GM18511 (cell line): ENCODE results near the gene MAPK7.

ENCODE experiments used
- ATAC-seq: cut with Tn5 transposase; IDR thresholded peaks from one replicate; pipeline ENCODE4 v1.9.1; 2021; ENCODE audit warnings: mild to moderate bottlenecking, moderate library complexity; ENCODE audit not compliant: unreplicated experiment

The MAPK7 gene

DNA sequence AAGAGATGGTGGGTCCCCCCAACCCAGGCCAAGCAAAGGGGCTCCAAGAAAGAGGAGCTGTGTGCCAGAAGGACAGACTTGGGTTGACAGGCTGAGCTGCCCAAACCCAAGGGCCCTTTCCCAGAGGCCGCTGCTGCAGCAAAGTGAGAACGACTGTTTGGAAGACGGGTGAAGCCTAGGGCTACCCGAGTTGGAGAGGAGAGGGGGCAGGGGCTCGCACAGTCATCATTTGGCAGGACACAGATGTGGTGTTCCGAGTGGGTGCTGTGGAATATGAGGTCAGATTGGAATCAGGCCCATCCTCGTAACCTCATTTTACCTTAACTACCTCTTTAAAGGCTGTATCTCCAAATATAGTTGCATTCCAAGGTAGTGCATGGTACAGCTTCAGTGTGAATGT, 14.0 kb downstream of the MAPK7 start:
- ATAC-seq, result no peak

DNA sequence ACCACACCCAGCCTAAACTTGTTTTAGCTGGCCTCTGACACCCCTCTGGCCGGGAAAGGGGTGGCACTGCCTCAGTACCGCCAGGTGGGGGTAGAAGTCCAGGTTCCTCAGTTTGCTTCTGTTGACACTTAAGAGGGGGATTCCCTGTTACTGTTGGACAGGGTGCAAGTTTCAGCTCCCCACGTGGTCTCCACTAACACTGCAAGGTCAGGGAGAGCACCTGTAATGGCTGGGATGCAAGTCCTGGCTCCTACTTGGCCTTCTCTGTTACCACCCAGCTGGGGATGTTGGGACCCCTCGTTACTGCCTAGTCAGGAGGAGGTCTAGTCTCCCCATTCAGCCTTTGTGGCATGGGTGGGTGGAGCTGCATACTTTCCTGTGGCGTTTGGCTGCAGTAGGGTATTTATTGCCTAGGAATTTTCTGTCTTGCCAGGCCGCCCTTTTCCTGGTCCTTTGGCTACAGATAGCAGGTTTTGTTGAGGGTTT, 19.3 kb downstream of the MAPK7 start:
- no peak for ATAC-seq

- ATAC-seq, result no peak
Observed at GRCh38 chr17:19398301-19399181, 20.2 kb downstream of the MAPK7 start.

DNA sequence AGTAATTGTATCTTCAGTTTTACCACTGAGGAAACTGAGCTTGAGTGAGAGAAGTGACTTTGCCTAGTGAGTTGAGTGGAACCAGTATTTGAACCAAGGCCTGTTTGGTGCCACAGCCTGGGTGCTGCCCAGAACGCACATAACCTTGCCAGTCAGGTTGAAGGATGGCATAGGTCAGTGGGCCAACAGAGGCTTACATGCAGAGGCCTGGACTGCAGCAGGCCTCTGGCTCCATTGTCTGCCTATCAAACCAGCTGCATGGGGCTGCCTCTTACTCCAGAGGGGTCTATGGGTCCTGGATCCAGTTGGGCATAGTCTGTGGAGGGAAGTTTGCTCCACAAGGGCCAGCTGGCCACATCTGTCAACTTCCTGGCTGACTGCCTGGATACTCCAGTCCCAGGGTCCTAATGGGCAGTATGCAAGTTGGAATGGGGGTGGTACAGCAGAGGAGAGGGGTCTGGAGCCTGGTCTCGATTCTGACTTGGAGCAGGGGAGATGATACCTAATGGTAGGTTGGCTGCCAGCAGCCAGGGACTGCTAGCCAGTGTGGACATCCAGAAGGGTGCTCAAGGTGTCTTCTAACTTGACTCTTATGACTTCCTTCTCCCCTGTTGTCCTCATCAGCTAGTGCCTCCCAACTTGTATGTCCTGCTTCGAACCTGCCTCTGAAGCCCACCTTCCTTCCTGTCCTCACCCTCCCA, 21.6 kb downstream of the MAPK7 start:
- no peak for ATAC-seq

GRCh38 chr17:19401321-19402010, 23.2 kb downstream of the MAPK7 start:
- no peak for ATAC-seq

GRCh38 chr17:19402171-19402570, 23.9 kb downstream of the MAPK7 start:
- no peak for ATAC-seq

- ATAC-seq, result no peak
Observed at GRCh38 chr17:19403021-19403420, 24.7 kb downstream of the MAPK7 start.

DNA sequence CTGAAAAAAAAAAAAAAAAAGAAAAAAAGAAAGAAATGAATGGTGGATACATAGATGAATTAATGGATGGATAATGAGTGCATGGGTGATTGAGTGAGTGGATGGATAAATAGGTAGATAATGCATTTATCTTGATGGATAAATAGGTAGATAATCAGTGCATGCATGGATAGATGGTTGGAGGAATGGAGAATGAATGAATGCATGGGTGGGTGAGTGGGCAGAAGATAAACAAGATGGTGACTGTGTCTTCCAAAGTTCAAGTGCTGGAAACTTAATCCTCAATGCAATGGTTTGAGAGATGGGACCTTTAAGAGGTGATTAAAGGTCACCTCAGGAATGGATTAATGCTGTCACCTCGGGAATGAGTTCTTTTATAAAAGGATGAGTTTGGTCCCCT, 26.0 kb downstream of the MAPK7 start:
- no peak for ATAC-seq

DNA sequence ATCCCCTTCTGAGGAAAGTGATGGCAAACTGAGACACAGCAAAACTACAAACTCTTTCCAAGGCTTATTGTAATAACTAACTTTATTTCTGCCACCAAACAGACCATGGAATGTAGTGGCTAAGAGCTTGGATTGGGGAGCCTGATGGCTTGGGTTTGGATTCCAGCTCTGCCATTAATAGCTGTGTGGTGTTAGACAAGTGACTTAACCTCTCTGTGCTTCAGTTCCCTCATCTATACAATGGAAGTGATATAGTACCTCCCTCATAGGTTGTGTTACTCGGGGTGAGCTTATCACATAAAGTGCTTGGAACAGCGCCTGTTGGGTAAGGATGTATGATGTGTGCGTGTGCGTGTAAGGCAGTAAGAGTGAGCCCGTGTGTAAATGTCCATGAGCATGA, 26.8 kb downstream of the MAPK7 start:
- ATAC-seq, result no peak

DNA sequence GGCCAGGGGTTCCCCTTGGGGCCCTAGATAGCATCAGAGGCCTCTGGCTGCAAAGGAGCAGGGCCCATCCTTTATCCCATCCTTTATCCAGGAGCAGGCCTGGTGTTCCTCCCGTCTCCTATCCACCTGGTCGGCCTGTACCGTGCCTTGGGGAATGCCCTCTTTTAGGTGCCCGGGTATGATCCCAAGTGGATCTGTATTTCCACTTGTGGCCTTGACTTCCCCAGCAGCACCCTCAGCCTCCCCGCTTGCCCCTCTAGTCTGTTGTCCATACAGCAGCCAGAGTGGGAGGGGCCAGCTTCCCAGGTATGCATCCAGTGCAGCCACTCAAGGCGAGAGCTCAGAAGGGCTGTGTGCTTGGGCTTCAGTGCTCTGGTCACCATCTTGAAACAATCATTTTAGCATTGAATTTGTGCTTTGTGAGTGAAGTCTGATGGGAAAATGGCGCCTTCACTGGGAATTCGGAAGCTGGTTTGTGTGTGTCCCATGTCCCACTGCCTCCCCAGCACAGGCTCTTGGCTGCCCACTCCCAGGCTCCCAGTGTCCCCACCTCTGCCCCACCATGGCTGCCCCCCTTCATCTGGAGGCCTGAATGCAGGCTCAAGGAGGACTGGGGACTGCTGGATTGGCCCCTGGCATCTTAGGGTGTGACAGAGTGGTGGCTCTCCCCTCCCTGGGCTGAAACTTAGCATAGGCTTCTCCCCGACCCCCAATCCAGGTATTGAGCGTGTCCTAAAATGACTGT, 29.5 kb downstream of the MAPK7 start:
- ATAC-seq, result no peak

DNA sequence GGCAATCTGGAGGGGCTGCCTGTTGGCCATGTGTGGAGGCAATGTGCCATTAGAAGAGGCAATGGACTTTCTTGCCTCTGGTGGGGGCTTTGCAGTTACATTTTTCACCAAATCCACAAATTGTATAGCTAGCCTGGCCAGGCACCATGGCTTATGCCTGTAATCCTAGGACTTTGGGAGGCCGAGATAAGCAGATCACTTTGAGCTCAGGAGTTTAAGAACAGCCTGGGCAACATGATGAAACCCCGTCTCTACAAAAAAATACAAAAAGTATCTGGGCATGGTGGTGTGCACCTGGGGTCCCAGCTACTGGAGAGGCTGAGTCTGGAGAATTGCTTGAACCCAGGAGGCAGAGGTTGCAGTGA, 30.0 kb downstream of the MAPK7 start:
- no peak for ATAC-seq

DNA sequence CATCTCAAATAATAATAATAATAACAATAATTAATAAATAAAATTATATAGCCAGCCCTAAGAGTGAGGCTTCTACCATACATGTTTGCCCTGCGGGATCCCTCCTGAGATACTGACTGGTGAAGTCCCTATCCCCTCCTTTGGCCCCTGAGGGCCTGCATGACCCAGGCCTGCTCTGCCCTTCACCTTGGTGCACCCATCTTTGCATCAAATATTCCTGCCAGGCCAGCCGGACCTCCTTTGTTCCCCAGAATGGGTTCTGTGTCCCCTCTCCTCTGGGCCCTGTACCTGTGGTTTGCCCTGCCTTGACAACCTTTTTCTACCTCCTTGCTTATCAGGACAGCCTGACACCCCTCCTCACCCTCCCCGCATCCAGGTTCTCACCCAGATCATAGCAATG, 30.8 kb downstream of the MAPK7 start:
- ATAC-seq, result no peak

GRCh38 chr17:19409509-19409908, 31.2 kb downstream of the MAPK7 start:
- no peak for ATAC-seq

GRCh38 chr17:19410091-19410490, 31.8 kb downstream of the MAPK7 start:
- ATAC-seq, result no peak

DNA sequence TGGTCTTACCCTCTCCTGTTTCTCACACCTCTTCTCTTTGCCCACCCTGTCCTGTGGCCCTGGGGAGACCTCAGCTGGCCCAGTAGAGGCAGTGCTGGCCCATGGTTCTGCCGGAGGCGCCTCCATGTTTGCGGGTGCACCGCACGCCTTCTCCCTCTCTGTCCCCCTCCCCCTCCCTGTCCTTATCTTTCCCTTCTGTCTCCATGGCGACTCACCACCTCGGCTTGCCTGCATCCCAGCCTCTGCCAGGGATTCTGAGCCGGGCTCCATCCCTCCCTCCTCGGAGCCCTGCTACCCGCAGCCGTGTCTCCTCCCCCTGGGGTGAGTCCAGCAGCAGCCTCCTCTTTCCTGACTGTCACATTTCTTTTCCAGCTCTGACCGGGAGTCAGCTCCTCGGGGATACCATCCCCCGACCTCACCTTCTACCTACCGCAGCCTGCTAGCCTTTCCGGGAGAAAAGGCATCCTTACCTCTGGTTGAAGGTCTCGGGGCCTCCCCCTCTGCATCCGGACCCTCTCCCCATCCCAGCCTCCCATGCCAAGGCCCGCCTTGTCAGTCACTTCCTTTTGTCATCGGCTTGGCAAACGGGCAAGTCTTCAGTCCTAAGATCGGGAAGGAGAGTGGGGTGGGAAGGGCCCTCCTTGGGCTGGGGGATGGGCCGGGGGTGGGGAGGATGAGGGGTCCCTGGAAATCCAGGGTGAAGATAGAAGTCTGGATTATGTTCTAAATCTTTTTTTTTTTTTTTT, 32.8 kb downstream of the MAPK7 start, which contains the start of gene RNF112:
RNF112 (plus strand) TSS at position 358 of the 746 bp plus-strand sequence; CDS start at position 535, 177 bp downstream.
- no peak for ATAC-seq

GRCh38 chr17:19411631-19412030, 33.3 kb downstream of the MAPK7 start:
- ATAC-seq, result no peak

DNA sequence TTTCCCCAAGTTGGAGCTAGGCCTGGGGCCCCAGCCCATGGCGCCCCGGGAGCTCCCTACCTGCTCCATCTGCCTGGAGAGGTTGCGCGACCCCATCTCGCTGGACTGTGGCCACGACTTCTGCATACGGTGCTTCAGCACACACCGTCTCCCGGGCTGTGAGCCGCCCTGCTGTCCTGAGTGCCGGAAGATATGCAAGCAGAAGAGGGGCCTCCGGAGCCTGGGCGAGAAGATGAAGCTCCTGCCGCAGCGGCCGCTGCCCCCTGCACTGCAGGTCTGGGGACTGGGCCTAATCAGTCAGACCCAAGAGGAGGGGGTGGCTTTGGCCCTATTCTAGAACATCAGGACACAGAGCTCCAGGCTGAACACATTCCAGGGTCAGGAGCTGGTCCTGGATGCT, 34.2 kb downstream of the MAPK7 start:
- no peak for ATAC-seq

GRCh38 chr17:19412984-19413383, 34.7 kb downstream of the MAPK7 start:
- no peak for ATAC-seq

DNA sequence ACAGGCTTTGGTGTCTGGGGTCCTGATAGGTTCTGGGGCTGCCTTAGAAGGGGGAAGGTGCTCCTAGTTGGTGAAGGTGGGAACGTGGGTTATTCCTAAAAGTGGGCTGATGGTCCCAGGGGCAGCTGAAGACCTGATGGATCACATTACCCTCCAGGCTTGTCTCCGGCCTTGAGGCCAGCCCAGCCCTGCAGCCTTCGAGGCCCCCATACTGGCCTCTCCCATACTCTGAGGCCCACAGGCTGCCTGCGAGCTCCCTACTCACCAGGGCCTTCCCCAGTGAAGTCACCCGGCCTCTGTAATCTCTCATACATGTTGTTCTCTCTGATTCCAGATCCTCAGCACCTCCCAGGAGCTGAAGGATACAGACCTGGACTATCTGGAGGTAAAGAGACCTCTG, 35.5 kb downstream of the MAPK7 start:
- no peak for ATAC-seq
